Measurements from ENCODE around the gene OR7G1.

Gene OR7G1

GRCh38 chr19:9115307-9115813 is at the start of gene OR7G1:
TSS of gene OR7G1 (minus strand) at chr19:9115763. CDS start at chr19:9115763, 0 bp downstream.
- no peak for DNase-seq

- no peak for DNase-seq
Measured at GRCh38 chr19:9165261-9165660, 49.7 kb upstream of the OR7G1 start.

GRCh38 chr19:9161427-9161826 is 45.9 kb upstream of the OR7G1 start:
- no peak for DNase-seq

GRCh38 chr19:9159891-9160290 is 44.3 kb upstream of the OR7G1 start:
- DNase-seq = no peak

GRCh38 chr19:9156304-9156703 is 40.7 kb upstream of the OR7G1 start:
- DNase-seq = no peak

- DNase-seq = no peak
Measured at GRCh38 chr19:9155591-9155990, 40.0 kb upstream of the OR7G1 start.

- no peak for DNase-seq
Measured at GRCh38 chr19:9151367-9151766, 35.8 kb upstream of the OR7G1 start.

- DNase-seq = no peak
Measured at GRCh38 chr19:9150650-9151049, 35.1 kb upstream of the OR7G1 start.

- DNase-seq = no peak
Measured at GRCh38 chr19:9149997-9150396, 34.4 kb upstream of the OR7G1 start.

GRCh38 chr19:9148697-9149096 is 33.1 kb upstream of the OR7G1 start:
- DNase-seq = no peak

GRCh38 chr19:9146882-9147281 is 31.3 kb upstream of the OR7G1 start:
- DNase-seq = no peak

- DNase-seq = no peak
Measured at GRCh38 chr19:9144920-9145319, 29.4 kb upstream of the OR7G1 start.

GRCh38 chr19:9140159-9140874 is 24.8 kb upstream of the OR7G1 start, which contains the start of gene ZNF317:
TSS of gene ZNF317 (plus strand) at chr19:9140397. CDS start at chr19:9156017, 15,620 bp downstream.
- DNase-seq = peak; percentile 75

- no peak for DNase-seq
Measured at GRCh38 chr19:9139609-9140158, 24.1 kb upstream of the OR7G1 start.

GRCh38 chr19:9132422-9132821 is 16.9 kb upstream of the OR7G1 start:
- no peak for DNase-seq

- DNase-seq = no peak
Measured at GRCh38 chr19:9130965-9131364, 15.4 kb upstream of the OR7G1 start.

- no peak for DNase-seq
Measured at GRCh38 chr19:9128171-9128570, 12.6 kb upstream of the OR7G1 start.

- DNase-seq = no peak
Measured at GRCh38 chr19:9126900-9127405, 11.4 kb upstream of the OR7G1 start, which contains the start of gene OR7G3. TSS of gene OR7G3 (minus strand) at chr19:9126950. CDS start at chr19:9126950, 0 bp downstream.

- no peak for DNase-seq
Measured at GRCh38 chr19:9116547-9116946, 984 bp upstream of the OR7G1 start.

- DNase-seq = no peak
Measured at GRCh38 chr19:9109959-9110358, 5.6 kb downstream of the OR7G1 start.

GRCh38 chr19:9107375-9107774 is 8.2 kb downstream of the OR7G1 start, which contains the start of gene OR7G2:
TSS of gene OR7G2 (minus strand) at chr19:9107475. CDS start at chr19:9103243, 4,232 bp downstream.
- DNase-seq = no peak

- no peak for DNase-seq
Measured at GRCh38 chr19:9086761-9087160, 28.8 kb downstream of the OR7G1 start, which contains the start of gene OR1M1. TSS of gene OR1M1 (plus strand) at chr19:9087061. CDS start at chr19:9093245, 6,184 bp downstream.

- no peak for DNase-seq
Measured at GRCh38 chr19:9078651-9079050, 36.9 kb downstream of the OR7G1 start.

- no peak for DNase-seq
Measured at GRCh38 chr19:9076901-9077300, 38.7 kb downstream of the OR7G1 start.

Data from SHP77 treated with DMSO at 0.1 percent for 48 hours (cell line).